OCI-LY7 (cell line): ENCODE results near the gene CCT2.

Experiments
- EZH2phosphoT487 ChIP-seq: fragments of 200-600 bp; sonication (generic); IDR thresholded peaks from 2 replicates; pipeline ENCODE4 v1.6.1; 2018; ENCODE audit warnings: low read depth, borderline replicate concordance, mild to moderate bottlenecking, mixed run types, antibody characterized with exemption, low read length, moderate library complexity, mixed read lengths
- TF ChIP-seq, protein P1 (sequence below): fragments of 200-600 bp; sonication (generic); conservative IDR thresholded peaks from 2 replicates; pipeline ENCODE4 v1.5.1; 2014; ENCODE audit warnings: mild to moderate bottlenecking, antibody characterized with exemption, low read length, moderate library complexity, mixed read lengths

DNA sequence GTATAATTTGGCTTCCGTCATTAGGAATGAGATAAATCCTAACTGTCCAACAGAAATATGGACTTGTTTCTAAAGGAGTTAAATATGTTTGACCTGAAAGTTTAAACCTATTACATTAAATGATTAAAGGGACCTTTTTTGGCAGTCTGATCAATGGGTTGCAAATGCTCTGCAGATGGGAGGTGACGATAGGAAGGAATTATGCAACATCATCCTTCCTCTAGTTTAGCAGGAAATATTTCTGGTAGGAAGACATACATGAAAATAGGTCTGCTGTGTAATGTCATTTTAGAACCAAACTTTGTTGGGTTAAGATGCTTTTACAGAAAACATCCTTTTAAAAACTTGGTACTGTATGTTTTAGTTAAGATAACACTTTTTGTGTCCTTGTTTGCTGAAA is 22.9 kb downstream of the CCT2 start:
- TF ChIP-seq, protein P1, sequence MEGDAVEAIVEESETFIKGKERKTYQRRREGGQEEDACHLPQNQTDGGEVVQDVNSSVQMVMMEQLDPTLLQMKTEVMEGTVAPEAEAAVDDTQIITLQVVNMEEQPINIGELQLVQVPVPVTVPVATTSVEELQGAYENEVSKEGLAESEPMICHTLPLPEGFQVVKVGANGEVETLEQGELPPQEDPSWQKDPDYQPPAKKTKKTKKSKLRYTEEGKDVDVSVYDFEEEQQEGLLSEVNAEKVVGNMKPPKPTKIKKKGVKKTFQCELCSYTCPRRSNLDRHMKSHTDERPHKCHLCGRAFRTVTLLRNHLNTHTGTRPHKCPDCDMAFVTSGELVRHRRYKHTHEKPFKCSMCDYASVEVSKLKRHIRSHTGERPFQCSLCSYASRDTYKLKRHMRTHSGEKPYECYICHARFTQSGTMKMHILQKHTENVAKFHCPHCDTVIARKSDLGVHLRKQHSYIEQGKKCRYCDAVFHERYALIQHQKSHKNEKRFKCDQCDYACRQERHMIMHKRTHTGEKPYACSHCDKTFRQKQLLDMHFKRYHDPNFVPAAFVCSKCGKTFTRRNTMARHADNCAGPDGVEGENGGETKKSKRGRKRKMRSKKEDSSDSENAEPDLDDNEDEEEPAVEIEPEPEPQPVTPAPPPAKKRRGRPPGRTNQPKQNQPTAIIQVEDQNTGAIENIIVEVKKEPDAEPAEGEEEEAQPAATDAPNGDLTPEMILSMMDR, result no peak
- TF ChIP-seq EZH2phosphoT487, result no peak
